ENCODE measurements around the gene CRIM1. TPM values are rescaled to one million over a fixed set of nuclear protein-coding genes. Genes with fewer than 3 reads are reported as not detected.

CRIM1 gene
- total RNA-seq, 1 experiment from 2014 or later, result 27.6 TPM

DNA sequence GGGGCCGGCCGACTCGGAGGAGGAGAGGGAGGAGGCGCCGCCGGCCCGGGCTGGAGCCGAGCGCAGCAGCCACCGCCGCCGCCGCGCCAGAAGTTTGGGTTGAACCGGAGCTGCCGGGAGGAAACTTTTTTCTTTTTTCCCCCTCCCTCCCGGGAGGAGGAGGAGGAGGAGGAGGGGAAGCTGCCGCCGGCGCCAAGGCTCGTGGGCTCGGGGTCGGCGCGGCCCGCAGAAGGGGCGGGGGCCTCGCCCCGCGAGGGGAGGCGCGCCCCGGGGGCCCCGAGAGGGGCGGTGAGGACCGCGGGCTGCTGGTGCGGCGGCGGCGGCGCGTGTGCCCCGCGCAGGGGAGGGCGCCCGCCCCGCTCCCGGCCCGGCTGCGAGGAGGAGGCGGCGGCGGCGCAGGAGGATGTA is 316 bp downstream of the CRIM1 start:
- peaks cover 0 to 2% of the 10 kb centered on the region in 2 experiments; a peak in 2 of 5 replicates for H3K9me3 Mint-ChIP-seq
- H3K9me3 ChIP-seq (ENCODE audit: control insufficient read depth, low read depth, low read length), result no peaks in the 10 kb centered on the region
- H4K91ac ChIP-seq (ENCODE audit: insufficient read length, low read depth, low read length), result no peak overlapping the region
- no peak overlapping the region for H2BK120ac ChIP-seq (ENCODE audit: low read depth, low read length, poor library complexity, severe bottlenecking)
- no peak overlapping the region for H3K27ac Mint-ChIP-seq
- no peaks in the 10 kb centered on the region for H4K20me1 ChIP-seq (ENCODE audit: control insufficient read depth, insufficient read depth, insufficient read length)
- no peak overlapping the region for H2BK15ac ChIP-seq (ENCODE audit: low read depth, low read length)
- no peak overlapping the region for H3K27ac ChIP-seq (ENCODE audit: insufficient read length, low read depth, low read length)
- H3K27me3 Mint-ChIP-seq (ENCODE audit: low read depth), result peaks cover 17% of the 10 kb centered on the region
- no peak overlapping the region for H2BK20ac ChIP-seq (ENCODE audit: low read depth, low read length, poor library complexity, severe bottlenecking)
- no peak overlapping the region for H4K5ac ChIP-seq (ENCODE audit: insufficient read length, low read depth, low read length)
- no peaks in the 10 kb centered on the region for H3K79me1 ChIP-seq (ENCODE audit: insufficient read depth, low read depth, low read length, poor library complexity, severe bottlenecking)
- H3K23ac ChIP-seq (ENCODE audit: insufficient read length, low read depth, low read length), result no peak overlapping the region
- H3K56ac ChIP-seq (ENCODE audit: insufficient read length, low read depth, low read length), result no peak overlapping the region
- peak overlapping the region; percentile 53 for H3K9ac ChIP-seq (ENCODE audit: extremely low read depth, insufficient read length, low read length)
- no peak overlapping the region for H2AK5ac ChIP-seq (ENCODE audit: insufficient read length, low read length)
- H3K4me3 Mint-ChIP-seq, result peak overlapping the region; percentile 93 to 99
- peaks cover 3% of the 10 kb centered on the region; the same call in 1 of the 2 replicates for H3K27me3 ChIP-seq (ENCODE audit: insufficient read depth, low read length)
- no CpG with 5 or more reads among the region's 55 CpGs for WGBS (ENCODE audit: extremely low coverage, insufficient read length, low lambda C conversion rate)
- no peak overlapping the region for H3K4ac ChIP-seq (ENCODE audit: low read depth, low read length)
- H3K4me1 Mint-ChIP-seq, result peaks cover 56 to 62% of the 10 kb centered on the region in 2 experiments
- H3K4me1 ChIP-seq (ENCODE audit: insufficient read depth, low read length), result peaks cover 12% of the 10 kb centered on the region
- peaks cover 28% of the 10 kb centered on the region; the same call in 1 of the 2 replicates for H3K79me2 ChIP-seq (ENCODE audit: insufficient read depth, low read length)
- no peak overlapping the region for H2BK12ac ChIP-seq (ENCODE audit: insufficient read length, low read depth, low read length)
- peaks cover 17% of the 10 kb centered on the region for H3K23me2 ChIP-seq (ENCODE audit: insufficient read length, low read depth, low read length, poor library complexity, severe bottlenecking)
- no peak overlapping the region for H3T11ph ChIP-seq (ENCODE audit: low read length)
- H2AFZ ChIP-seq (ENCODE audit: low read length), result no peak overlapping the region
- H2BK5ac ChIP-seq (ENCODE audit: insufficient read length, low read length), result no peak overlapping the region
- no peaks in the 10 kb centered on the region; a peak in 2 of 7 replicates for H3K36me3 Mint-ChIP-seq (ENCODE audit: insufficient read depth in 1 of 3, low read depth in 3 of 3)
- no peak for DNase-seq
- H3K18ac ChIP-seq (ENCODE audit: insufficient read length, low read depth, low read length), result no peak overlapping the region
- H3K4me2 ChIP-seq (ENCODE audit: insufficient read depth, insufficient read length, low read length), result peak overlapping the region; percentile 75
- H4K8ac ChIP-seq (replicated peaks; ENCODE audit: insufficient read length, low read depth, low read length), result no peak overlapping the region
- TF ChIP-seq, protein P1, sequence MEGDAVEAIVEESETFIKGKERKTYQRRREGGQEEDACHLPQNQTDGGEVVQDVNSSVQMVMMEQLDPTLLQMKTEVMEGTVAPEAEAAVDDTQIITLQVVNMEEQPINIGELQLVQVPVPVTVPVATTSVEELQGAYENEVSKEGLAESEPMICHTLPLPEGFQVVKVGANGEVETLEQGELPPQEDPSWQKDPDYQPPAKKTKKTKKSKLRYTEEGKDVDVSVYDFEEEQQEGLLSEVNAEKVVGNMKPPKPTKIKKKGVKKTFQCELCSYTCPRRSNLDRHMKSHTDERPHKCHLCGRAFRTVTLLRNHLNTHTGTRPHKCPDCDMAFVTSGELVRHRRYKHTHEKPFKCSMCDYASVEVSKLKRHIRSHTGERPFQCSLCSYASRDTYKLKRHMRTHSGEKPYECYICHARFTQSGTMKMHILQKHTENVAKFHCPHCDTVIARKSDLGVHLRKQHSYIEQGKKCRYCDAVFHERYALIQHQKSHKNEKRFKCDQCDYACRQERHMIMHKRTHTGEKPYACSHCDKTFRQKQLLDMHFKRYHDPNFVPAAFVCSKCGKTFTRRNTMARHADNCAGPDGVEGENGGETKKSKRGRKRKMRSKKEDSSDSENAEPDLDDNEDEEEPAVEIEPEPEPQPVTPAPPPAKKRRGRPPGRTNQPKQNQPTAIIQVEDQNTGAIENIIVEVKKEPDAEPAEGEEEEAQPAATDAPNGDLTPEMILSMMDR (conservative IDR thresholded peaks at IDR 0.05), result no peak
- peak overlapping the region; percentile 70; the same call in 1 of the 2 replicates for H3K14ac ChIP-seq (ENCODE audit: insufficient read depth, low read length)
